ENCODE data around the gene FAM110D.

FAM110D gene

DNA sequence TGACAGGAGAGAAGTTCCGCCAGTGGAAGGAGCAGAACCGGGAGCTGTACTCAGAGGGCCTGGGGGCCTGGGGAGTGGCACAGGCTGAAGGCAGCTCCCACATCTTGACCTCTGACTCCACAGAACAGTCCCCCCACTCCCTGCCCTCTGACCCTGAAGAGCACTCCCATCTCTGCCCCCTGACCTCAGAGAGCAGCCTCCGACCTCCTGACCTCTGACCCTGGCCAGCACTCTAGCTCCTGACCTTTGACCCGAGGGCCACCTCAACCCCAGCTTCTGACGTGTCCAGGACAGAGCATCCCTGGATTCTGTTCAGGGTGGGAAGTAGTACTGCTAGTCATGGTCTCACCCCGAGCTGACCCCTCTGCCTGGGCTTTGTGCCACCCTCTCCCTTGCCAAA lies 30.5 kb downstream of the FAM110D start:
- H3K4me1 ChIP-seq (ENCODE audit: insufficient read depth, low read length): peaks cover 8% of the 10 kb centered on the region
- no peak for ATAC-seq (ENCODE audit: insufficient read depth, low read depth)
- no peaks in the 10 kb centered on the region; the same call in 1 of the 2 replicates for H4K20me1 ChIP-seq (ENCODE audit: insufficient read depth, low read length)
- H3K27ac ChIP-seq (ENCODE audit: low read length): no peak overlapping the region
- H3K36me3 ChIP-seq (ENCODE audit: insufficient read depth, low read length): no peaks in the 10 kb centered on the region
- H3K79me2 ChIP-seq (ENCODE audit: insufficient read depth, low read length): no peaks in the 10 kb centered on the region
- H3K27me3 ChIP-seq (ENCODE audit: insufficient read depth, low read length, poor library complexity): no peaks in the 10 kb centered on the region
- no peak for TF ChIP-seq EZH2 (IDR thresholded peaks at IDR 0.05; ENCODE audit: borderline replicate concordance, low read depth, low read length, severe bottlenecking)
- TF ChIP-seq, protein P1, sequence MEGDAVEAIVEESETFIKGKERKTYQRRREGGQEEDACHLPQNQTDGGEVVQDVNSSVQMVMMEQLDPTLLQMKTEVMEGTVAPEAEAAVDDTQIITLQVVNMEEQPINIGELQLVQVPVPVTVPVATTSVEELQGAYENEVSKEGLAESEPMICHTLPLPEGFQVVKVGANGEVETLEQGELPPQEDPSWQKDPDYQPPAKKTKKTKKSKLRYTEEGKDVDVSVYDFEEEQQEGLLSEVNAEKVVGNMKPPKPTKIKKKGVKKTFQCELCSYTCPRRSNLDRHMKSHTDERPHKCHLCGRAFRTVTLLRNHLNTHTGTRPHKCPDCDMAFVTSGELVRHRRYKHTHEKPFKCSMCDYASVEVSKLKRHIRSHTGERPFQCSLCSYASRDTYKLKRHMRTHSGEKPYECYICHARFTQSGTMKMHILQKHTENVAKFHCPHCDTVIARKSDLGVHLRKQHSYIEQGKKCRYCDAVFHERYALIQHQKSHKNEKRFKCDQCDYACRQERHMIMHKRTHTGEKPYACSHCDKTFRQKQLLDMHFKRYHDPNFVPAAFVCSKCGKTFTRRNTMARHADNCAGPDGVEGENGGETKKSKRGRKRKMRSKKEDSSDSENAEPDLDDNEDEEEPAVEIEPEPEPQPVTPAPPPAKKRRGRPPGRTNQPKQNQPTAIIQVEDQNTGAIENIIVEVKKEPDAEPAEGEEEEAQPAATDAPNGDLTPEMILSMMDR (IDR thresholded peaks at IDR 0.05; ENCODE audit: borderline replicate concordance, extremely low read depth, low read length, poor library complexity, severe bottlenecking): no peak
- no peak overlapping the region for H3K9ac ChIP-seq (ENCODE audit: low read depth, low read length)
- no peak overlapping the region for H3K4me3 ChIP-seq (ENCODE audit: low read depth in 1 of 2, low read length in 2 of 2)
- H2AFZ ChIP-seq (ENCODE audit: low read depth, low read length): no peak overlapping the region
- DNase-seq: no peak
- no peak overlapping the region for H3K4me2 ChIP-seq (ENCODE audit: insufficient read depth, low read length)
- H3K9me3 ChIP-seq (ENCODE audit: insufficient read depth, low read length, severe bottlenecking): no peaks in the 10 kb centered on the region

GRCh38 chr1:26189751-26190275 lies 30.9 kb downstream of the FAM110D start:
- ATAC-seq (ENCODE audit: insufficient read depth, low read depth): no peak
- Histone ChIP-seq H2AFZ (ENCODE audit: low read depth, low read length) (no peak overlapping the region), H3K9ac (ENCODE audit: low read depth, low read length) (no peak overlapping the region), H3K27ac (ENCODE audit: low read length) (no peak overlapping the region), H3K4me1 (ENCODE audit: insufficient read depth, low read length) (peaks cover 8% of the 10 kb centered on the region), H3K4me2 (ENCODE audit: insufficient read depth, low read length) (no peak overlapping the region), H4K20me1 (ENCODE audit: insufficient read depth, low read length) (no peaks in the 10 kb centered on the region; the same call in 1 of the 2 replicates), H3K79me2 (ENCODE audit: insufficient read depth, low read length) (no peaks in the 10 kb centered on the region), H3K9me3 (ENCODE audit: insufficient read depth, low read length, severe bottlenecking) (no peaks in the 10 kb centered on the region), H3K27me3 (ENCODE audit: insufficient read depth, low read length, poor library complexity) (no peaks in the 10 kb centered on the region), H3K36me3 (ENCODE audit: insufficient read depth, low read length) (no peaks in the 10 kb centered on the region), H3K4me3 (ENCODE audit: low read depth in 1 of 2, low read length in 2 of 2) (no peak overlapping the region)
- TF ChIP-seq EZH2 (IDR thresholded peaks at IDR 0.05; ENCODE audit: borderline replicate concordance, low read depth, low read length, severe bottlenecking): no peak
- TF ChIP-seq, protein P1 (IDR thresholded peaks at IDR 0.05; ENCODE audit: borderline replicate concordance, extremely low read depth, low read length, poor library complexity, severe bottlenecking): peak; percentile 35
- DNase-seq: no peak

DNA sequence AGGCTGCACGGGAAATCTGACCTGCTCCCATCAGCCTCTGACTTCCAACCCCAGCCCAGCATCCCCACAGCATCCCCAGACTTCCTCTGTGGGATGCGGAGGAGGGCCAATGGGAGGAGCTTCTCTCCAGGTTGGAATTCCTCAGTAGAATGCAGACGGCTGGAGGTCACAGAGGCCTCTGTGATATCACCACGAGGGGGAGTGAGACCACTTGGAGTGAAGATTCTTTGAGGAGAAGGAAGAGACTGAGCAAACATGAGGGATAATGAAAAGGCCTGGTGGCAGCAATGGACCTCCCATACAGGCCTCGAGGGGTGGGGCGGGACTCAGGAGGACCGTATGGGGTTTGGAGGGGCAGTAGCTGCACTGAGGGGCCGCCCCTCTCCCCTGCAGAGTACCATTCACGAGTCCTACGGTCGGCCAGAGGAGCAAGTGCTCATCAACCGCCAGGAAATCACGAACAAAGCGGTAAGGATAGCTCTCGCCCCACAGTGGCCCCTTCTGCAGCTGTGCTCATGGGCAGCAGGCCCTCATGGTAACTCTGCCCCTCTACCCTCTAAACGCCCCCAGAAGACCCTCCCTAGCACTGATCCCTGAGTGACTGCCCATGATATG lies 31.6 kb downstream of the FAM110D start, which contains the start of gene CATSPER4:
CATSPER4 (plus strand) TSS at position 230 of the 615 bp plus-strand sequence; CDS start at position 256, 26 bp downstream.
- Histone ChIP-seq H3K4me3 (ENCODE audit: low read depth in 1 of 2, low read length in 2 of 2) (no peak within 1 kb of the TSS), H3K9me3 (ENCODE audit: insufficient read depth, low read length, severe bottlenecking) (no peaks in the 10 kb centered on the region), H3K79me2 (ENCODE audit: insufficient read depth, low read length) (no peaks in the 10 kb centered on the region), H2AFZ (ENCODE audit: low read depth, low read length) (no peak within 1 kb of the TSS), H3K4me2 (ENCODE audit: insufficient read depth, low read length) (no peak within 1 kb of the TSS), H3K27ac (ENCODE audit: low read length) (no peak within 1 kb of the TSS), H3K27me3 (ENCODE audit: insufficient read depth, low read length, poor library complexity) (no peaks in the 10 kb centered on the region), H3K9ac (ENCODE audit: low read depth, low read length) (no peak within 1 kb of the TSS), H3K36me3 (ENCODE audit: insufficient read depth, low read length) (no peaks in the 10 kb centered on the region), H4K20me1 (ENCODE audit: insufficient read depth, low read length) (no peaks in the 10 kb centered on the region; the same call in 1 of the 2 replicates), H3K4me1 (ENCODE audit: insufficient read depth, low read length) (peaks cover 8% of the 10 kb centered on the region)
- no peak for TF ChIP-seq EZH2 (IDR thresholded peaks at IDR 0.05; ENCODE audit: borderline replicate concordance, low read depth, low read length, severe bottlenecking)
- TF ChIP-seq, protein P1 (IDR thresholded peaks at IDR 0.05; ENCODE audit: borderline replicate concordance, extremely low read depth, low read length, poor library complexity, severe bottlenecking): peak; percentile 49
- ATAC-seq (ENCODE audit: insufficient read depth, low read depth) (no peak), DNase-seq (no peak)

Data from DND-41 (cell line).